Astrocyte (in vitro differentiated cells and primary cell): ENCODE measurements around the gene GPI. TPM values are rescaled to one million over a fixed set of nuclear protein-coding genes. Genes with fewer than 3 reads are reported as not detected.
"Not testable (repeated sequence)": the region's sequence is repeated elsewhere in the genome, so short reads cannot be mapped to it uniquely, and the experiment has no call there.

Experiments
- DNase-seq: peaks from one replicate; pipeline ENCODE4 v3.0.0-alpha.2; 2010; ENCODE audit warnings: low read depth
- FAIRE-seq: peaks from 2 replicates; lab custom pipeline; 2011; peaks lifted over from hg19 to GRCh38; lab: Jason Lieb, UNC
- H2AFZ ChIP-seq: 2 replicates; pipeline ENCODE4 v1.6.0; 2012; ENCODE audit warnings: low read depth, low read length, inconsistent platforms
- H3K27ac ChIP-seq: 2 replicates; pipeline ENCODE4 v1.5.1; 2011; ENCODE audit warnings: low read depth, low read length, inconsistent platforms
- H3K27me3 ChIP-seq: 2 replicates; pipeline ENCODE4 v1.6.0; 2011; ENCODE audit warnings: low read length, inconsistent platforms; ENCODE audit not compliant: insufficient read depth
- H3K36me3 ChIP-seq: 2 replicates; pipeline ENCODE4 v1.5.1; 2011; ENCODE audit warnings: low read length, inconsistent platforms; ENCODE audit not compliant: insufficient read depth
- H3K4me1 ChIP-seq: 2 replicates; pipeline ENCODE4 v1.5.1; 2011; ENCODE audit warnings: low read length, inconsistent platforms; ENCODE audit not compliant: insufficient read depth
- H3K4me2 ChIP-seq: 2 replicates; pipeline ENCODE4 v1.6.0; 2012; ENCODE audit warnings: low read length, inconsistent platforms
- H3K4me3 ChIP-seq: 2 replicates; pipeline ENCODE4 v1.5.1; 2011; ENCODE audit warnings: low read depth, mild to moderate bottlenecking, low read length, inconsistent platforms; ENCODE audit not compliant: insufficient read depth
- H3K79me2 ChIP-seq: 2 replicates; pipeline ENCODE4 v1.6.0; 2012; ENCODE audit warnings: mild to moderate bottlenecking, low read length, inconsistent platforms; ENCODE audit not compliant: insufficient read depth
- H3K9ac ChIP-seq: 2 replicates; pipeline ENCODE4 v1.6.0; 2012; ENCODE audit warnings: mild to moderate bottlenecking, low read length, inconsistent platforms
- H3K9me3 ChIP-seq: 2 replicates; pipeline ENCODE4 v1.5.1; 2012; ENCODE audit warnings: low read depth, mild to moderate bottlenecking, low read length, inconsistent platforms; ENCODE audit not compliant: insufficient read depth
- H4K20me1 ChIP-seq: 2 replicates; pipeline ENCODE4 v1.6.0; 2012; ENCODE audit warnings: low read length, inconsistent platforms; ENCODE audit not compliant: insufficient read depth
- H3K27ac Mint-ChIP-seq: one replicate; pipeline ENCODE4 v1.8.0; 2021; ENCODE audit warnings: mild to moderate bottlenecking, mixed read lengths; ENCODE audit not compliant: unreplicated experiment
- H3K27me3 Mint-ChIP-seq: one replicate; pipeline ENCODE4 v1.8.0; 2021; ENCODE audit warnings: low read depth, mixed read lengths; ENCODE audit not compliant: unreplicated experiment
- H3K36me3 Mint-ChIP-seq: one replicate; pipeline ENCODE4 v1.8.0; 2021; ENCODE audit warnings: low read depth, mixed read lengths; ENCODE audit not compliant: unreplicated experiment
- H3K4me1 Mint-ChIP-seq: one replicate; pipeline ENCODE4 v1.8.0; 2021; ENCODE audit warnings: low read depth, mixed read lengths; ENCODE audit not compliant: unreplicated experiment
- H3K4me3 Mint-ChIP-seq: one replicate; pipeline ENCODE4 v1.8.0; 2021; ENCODE audit warnings: mild to moderate bottlenecking, moderate library complexity, mixed read lengths; ENCODE audit not compliant: unreplicated experiment
- H3K9me3 Mint-ChIP-seq: one replicate; pipeline ENCODE4 v1.8.0; 2021; ENCODE audit warnings: mild to moderate bottlenecking, mixed read lengths; ENCODE audit not compliant: unreplicated experiment
- EZH2 ChIP-seq: IDR thresholded peaks from 2 replicates; pipeline ENCODE4 v1.6.1; 2012; ENCODE audit warnings: mild to moderate bottlenecking, low read length, inconsistent platforms; ENCODE audit not compliant: insufficient read depth
- total RNA-seq: library from RNA; stranded (reverse); gene quantifications from 2 replicates; pipeline ENCODE4 v1.2.1, GENCODE V29; 2021
- TF ChIP-seq, protein P1 (sequence below): IDR thresholded peaks from 2 replicates; pipeline ENCODE4 v1.5.1; 2011; ENCODE audit warnings: low read depth, mild to moderate bottlenecking, inconsistent platforms, low read length, moderate library complexity; ENCODE audit not compliant: insufficient read depth

The GPI gene
- total RNA-seq, 1 donor from 2014 or later: 249 TPM

DNA sequence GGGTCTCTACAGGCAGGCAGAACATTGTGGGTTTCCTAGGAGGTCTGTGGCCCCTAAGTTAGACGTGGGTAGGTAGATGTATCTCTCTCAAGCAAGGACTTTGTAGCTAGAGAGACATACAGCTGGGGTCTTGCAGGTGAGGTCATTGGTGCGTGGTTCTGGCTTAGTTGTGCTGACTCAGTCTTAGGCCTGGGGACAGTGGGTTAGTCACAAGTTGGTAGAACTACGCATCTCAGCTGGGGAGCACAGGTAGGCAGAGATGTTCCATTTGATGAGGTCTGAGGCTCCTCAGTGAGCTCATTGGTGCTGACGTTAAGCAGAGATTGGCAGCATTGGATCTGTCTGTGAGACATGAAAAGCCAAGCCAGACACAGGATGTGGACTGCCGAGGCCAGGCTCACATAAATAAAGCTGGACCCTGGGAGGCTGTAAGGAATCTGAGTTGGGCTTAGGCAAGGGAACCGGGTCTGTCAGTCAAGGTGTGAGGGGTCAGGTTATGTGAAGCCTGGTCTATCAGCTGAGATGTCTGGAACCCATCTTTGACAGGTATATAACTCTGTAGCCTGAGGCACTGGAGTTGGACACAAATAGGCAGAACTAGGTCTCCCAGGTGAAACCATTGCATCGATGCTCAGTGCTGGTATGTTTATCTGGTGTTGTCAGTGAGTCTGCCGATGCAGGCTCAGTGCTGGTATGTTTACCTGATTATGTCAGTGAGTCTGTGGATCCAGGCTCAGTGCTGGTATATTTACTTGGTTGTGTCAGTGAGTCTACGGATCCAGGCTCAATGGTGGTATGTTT, 21.8 kb downstream of the GPI start:
- no peak overlapping the region for H3K27ac Mint-ChIP-seq
- no peak overlapping the region for H3K4me2 ChIP-seq
- no peak overlapping the region for H3K4me3 ChIP-seq
- no peak for DNase-seq
- no peaks in the 10 kb centered on the region for H3K4me1 ChIP-seq
- no peak for FAIRE-seq
- H3K36me3 ChIP-seq: peaks cover 39% of the 10 kb centered on the region
- no peak for TF ChIP-seq EZH2
- TF ChIP-seq, protein P1, sequence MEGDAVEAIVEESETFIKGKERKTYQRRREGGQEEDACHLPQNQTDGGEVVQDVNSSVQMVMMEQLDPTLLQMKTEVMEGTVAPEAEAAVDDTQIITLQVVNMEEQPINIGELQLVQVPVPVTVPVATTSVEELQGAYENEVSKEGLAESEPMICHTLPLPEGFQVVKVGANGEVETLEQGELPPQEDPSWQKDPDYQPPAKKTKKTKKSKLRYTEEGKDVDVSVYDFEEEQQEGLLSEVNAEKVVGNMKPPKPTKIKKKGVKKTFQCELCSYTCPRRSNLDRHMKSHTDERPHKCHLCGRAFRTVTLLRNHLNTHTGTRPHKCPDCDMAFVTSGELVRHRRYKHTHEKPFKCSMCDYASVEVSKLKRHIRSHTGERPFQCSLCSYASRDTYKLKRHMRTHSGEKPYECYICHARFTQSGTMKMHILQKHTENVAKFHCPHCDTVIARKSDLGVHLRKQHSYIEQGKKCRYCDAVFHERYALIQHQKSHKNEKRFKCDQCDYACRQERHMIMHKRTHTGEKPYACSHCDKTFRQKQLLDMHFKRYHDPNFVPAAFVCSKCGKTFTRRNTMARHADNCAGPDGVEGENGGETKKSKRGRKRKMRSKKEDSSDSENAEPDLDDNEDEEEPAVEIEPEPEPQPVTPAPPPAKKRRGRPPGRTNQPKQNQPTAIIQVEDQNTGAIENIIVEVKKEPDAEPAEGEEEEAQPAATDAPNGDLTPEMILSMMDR: no peak
- no peak overlapping the region for H3K9ac ChIP-seq
- H3K27me3 ChIP-seq: no peaks in the 10 kb centered on the region
- H3K9me3 Mint-ChIP-seq: no peaks in the 10 kb centered on the region
- H3K4me3 Mint-ChIP-seq: no peak overlapping the region
- H2AFZ ChIP-seq: no peak overlapping the region
- H3K9me3 ChIP-seq: no peaks in the 10 kb centered on the region
- H3K27me3 Mint-ChIP-seq: no peaks in the 10 kb centered on the region
- no peaks in the 10 kb centered on the region for H3K79me2 ChIP-seq
- H3K36me3 Mint-ChIP-seq: peaks cover 56% of the 10 kb centered on the region
- H3K27ac ChIP-seq: no peak overlapping the region
- H3K4me1 Mint-ChIP-seq: no peaks in the 10 kb centered on the region
- peaks cover 55% of the 10 kb centered on the region for H4K20me1 ChIP-seq

DNA sequence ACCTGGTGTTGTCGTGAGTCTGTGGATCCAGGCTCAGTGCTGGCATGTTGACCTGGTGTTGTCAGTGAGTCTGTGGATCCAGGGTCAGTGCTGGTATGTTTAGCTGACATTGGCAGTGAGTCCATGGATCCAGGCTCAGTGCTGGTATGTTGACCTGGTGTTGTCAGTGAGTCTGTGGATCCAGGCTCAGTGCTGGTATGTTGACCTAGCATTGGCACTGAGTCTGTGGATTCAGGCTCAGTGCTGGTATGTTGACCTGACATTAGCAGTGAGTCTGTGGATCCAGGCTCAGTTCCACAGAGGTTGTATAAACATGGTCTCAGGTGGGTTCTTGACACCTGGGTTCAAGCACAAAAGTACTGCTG, 22.4 kb downstream of the GPI start:
- H2AFZ ChIP-seq: no peak overlapping the region
- no peaks in the 10 kb centered on the region for H3K9me3 ChIP-seq
- no peak overlapping the region for H3K9ac ChIP-seq
- no peak overlapping the region for H3K4me3 ChIP-seq
- TF ChIP-seq EZH2: no peak
- TF ChIP-seq, protein P1: no peak
- H3K27ac ChIP-seq: no peak overlapping the region
- no peaks in the 10 kb centered on the region for H3K27me3 ChIP-seq
- H3K79me2 ChIP-seq: no peaks in the 10 kb centered on the region
- Mint-ChIP-seq H3K4me3 (no peak overlapping the region), H3K9me3 (no peaks in the 10 kb centered on the region), H3K36me3 (peaks cover 54% of the 10 kb centered on the region), H3K27ac (no peak overlapping the region), H3K4me1 (no peaks in the 10 kb centered on the region), H3K27me3 (no peaks in the 10 kb centered on the region)
- peaks cover 61% of the 10 kb centered on the region for H4K20me1 ChIP-seq
- no peak overlapping the region for H3K4me2 ChIP-seq
- DNase-seq (no peak), FAIRE-seq (no peak)
- H3K4me1 ChIP-seq: no peaks in the 10 kb centered on the region
- H3K36me3 ChIP-seq: peaks cover 34% of the 10 kb centered on the region

DNA sequence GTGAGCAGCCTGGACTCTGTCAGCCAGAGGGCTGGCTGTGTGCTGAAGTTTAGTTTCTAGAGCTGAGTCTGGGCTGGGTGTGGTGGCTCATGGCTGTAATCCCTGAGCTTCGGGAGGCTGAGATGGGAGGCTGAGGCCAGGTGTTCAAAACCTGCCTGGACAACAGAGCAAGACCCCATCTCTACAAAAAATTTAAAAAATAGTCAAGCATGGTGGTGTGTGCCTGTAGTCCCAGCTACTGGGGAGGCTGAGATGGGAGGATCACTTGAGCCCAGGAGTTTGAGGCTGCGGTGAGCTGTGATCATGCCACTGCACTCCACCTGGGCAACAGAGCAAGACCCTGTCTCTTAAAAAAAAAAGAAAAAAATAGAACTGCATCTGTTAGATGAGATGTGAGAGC, 23.7 kb downstream of the GPI start:
- not testable (repeated sequence) for H3K9me3 ChIP-seq, H3K27me3 Mint-ChIP-seq, DNase-seq, H3K4me1 ChIP-seq, H3K4me3 ChIP-seq, H3K4me3 Mint-ChIP-seq, H3K79me2 ChIP-seq, FAIRE-seq, H3K27ac Mint-ChIP-seq, H2AFZ ChIP-seq, H3K9me3 Mint-ChIP-seq, H3K4me2 ChIP-seq, H3K4me1 Mint-ChIP-seq, H3K9ac ChIP-seq, H3K27me3 ChIP-seq, H3K27ac ChIP-seq
- Histone ChIP-seq H4K20me1 (peaks cover 60% of the 10 kb centered on the region), H3K36me3 (peaks cover 28% of the 10 kb centered on the region)
- peaks cover 43% of the 10 kb centered on the region for H3K36me3 Mint-ChIP-seq
